AG08395 (cell line): ENCODE measurements around the gene TNFSF11.
"Not testable (repeated sequence)": the region's sequence is repeated elsewhere in the genome, so short reads cannot be mapped to it uniquely, and the experiment has no call there.

Experiments used
- DNase-seq: peaks from one replicate; pipeline ENCODE4 v3.0.0; 2012; ENCODE audit warnings: mixed read lengths, low spot score

TNFSF11 gene

GRCh38 chr13:42574011-42574410 lies at the start of gene TNFSF11:
TSS of gene TNFSF11 (plus strand) at chr13:42574152. CDS start at chr13:42574304, 152 bp downstream.
- DNase-seq: no peak

DNA sequence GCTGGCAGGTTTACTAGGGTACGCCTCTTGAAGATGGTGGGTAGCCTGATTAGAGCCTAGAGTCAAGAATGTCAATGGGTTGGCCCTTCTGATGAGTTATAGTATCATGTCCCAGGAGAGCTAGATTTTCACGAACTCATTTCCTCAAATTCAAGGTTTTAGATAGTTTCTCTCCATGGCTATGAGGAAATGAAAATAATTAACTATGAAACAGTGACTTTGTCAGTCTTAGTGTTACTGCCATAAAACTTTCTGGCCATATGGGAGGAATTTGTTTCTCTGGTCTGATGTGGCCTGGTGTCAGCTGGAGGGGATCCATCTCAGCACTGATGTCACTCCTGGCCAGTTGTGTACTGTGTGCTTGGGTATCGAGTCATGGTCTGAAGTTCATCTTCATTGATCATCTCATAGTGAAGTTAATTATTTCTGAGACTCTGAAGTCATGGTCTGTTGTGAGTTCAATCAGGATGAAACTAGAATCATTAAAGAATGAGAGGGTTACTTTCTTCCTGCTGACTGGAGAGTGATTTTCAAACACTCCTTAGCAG lies 49.4 kb upstream of the TNFSF11 start:
- DNase-seq: no peak

DNA sequence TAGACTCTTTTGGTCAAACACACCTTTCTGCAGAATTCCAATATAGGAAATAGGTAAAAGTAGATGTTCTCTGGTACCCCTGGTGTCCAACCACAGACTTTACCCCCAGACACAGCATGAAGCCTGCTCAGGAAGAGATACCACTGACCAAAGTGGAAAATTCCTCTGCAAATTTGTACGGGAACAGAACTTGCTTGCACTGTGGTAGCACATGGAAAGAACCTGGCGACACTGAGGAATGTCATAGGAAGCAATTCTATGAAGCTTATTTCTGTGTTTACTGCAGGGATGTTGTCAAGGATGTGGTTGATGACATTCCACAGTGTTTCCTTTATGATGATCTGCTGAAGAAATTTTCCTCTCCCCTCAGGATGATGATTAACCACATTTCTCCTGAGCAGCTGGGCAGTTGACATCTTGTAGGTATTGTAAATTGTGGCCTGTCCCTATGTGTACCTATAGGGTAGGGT lies 48.9 kb upstream of the TNFSF11 start:
- no peak for DNase-seq

- DNase-seq: no peak
Measured at GRCh38 chr13:42526276-42526675, 47.7 kb upstream of the TNFSF11 start.

GRCh38 chr13:42526804-42527203 lies 47.1 kb upstream of the TNFSF11 start:
- no peak for DNase-seq

DNA sequence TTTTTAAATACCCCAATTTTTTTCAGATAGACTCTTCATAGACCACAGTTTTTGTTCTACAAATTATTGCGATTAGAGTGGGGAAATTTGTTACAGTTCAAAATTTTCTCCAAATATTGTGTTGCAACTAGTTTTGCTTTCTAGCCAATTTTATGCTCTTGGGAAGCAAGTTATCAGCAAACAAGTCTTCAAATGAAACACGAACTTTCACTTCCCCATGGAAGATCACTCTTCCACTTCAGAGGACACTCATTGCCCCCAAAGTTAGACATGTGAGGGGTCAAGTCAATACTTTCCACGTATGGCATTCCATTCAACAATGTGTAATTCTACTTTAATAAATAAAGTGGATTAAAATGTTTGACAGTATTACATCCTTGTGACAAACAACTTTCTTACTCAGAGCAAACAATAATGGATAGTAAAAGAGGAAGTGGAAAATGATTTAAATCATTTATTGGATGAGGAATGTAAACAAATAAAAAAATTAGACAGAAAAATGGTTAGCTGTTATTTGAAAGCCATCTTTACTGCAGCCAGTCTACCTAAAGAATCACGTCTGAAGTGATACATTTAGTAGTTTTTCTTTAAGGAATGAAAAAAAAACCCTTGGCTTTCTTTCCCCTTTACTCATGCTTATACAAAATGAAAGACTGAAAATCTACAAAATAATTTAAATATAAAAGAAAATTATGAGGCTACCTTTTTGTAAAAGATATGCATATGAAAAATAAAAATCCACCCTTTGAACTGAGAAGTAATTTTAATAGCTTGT lies 41.2 kb upstream of the TNFSF11 start:
- DNase-seq: no peak

GRCh38 chr13:42533336-42533591 lies 40.7 kb upstream of the TNFSF11 start:
- DNase-seq: no peak

DNA sequence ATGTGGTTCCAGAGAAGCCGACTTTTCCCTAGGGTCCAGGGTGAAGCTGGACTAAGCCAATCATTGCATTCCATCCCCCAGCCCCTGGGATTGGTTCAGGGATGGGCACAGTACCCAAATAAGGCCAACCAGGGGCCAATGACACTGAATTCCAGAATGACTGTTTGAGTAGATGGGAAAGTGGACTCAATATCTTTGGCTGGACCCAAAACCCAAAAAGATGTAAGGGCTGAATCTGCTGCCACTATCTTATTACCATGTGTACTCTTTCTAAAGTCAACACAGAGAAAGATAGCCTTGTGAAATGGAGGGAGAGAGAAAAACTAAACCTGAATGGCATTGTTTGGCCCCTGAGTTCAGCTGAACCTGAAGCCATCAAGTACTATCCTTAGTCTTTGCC lies 39.2 kb upstream of the TNFSF11 start:
- DNase-seq: no peak

GRCh38 chr13:42538996-42539395 lies 35.0 kb upstream of the TNFSF11 start:
- no peak for DNase-seq

GRCh38 chr13:42539670-42540069 lies 34.3 kb upstream of the TNFSF11 start:
- DNase-seq: no peak

DNA sequence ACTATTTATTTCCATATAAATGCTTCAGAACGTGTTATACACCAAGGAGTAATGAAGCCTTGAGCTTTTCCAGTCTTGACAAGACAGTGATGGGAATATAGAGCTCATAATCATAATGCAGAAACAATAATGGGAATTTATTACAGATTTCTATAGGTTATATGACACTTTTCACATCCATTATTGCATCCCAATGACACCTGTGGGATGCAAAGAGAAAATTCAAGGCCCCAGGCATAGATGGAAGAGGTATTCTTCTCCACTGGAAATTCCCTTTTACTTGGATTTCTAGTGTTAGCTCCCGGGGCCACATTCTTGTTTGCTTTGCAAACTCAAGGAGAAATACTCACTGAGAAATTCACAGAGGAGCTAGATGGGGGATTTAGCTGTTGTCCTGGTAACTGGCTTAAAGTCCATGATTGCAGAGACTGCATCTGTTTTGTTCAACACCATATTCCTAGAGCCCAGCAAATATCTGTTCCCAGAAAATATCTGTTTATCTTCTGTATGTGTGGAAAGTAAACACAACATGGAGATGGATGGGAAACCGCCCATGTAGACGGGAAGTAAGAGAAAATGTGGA lies 30.6 kb upstream of the TNFSF11 start:
- DNase-seq: no peak

DNA sequence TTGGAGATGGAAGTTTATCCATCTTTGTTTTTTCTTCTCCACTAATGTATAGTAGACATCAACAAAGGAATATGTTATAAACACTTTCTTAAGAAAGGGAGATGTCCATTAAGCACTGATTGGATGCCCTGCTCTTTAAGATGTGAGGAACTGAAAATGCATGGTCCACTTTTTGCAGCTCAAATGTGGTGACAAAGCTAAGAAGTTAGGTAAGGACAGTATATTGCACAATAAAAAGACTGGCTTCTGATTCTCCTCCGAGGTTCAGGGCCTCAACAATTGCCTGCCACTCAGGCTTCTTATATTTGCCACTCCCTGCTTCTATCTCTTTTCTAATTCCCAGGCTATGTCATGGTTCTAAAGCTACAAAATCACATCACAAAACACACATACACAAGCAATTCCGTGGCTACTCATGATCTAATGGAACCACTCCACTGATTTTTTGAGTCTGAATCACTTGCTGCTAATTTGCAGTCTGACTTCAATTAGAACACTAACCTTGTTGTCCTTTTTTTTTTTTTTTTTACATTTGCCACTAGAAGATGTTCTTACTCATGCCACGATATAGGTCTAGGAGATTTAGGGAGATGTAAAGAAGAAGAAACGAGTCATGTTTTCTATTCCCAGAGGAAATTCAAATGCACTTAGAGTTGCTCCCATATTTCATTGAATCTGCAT lies 29.6 kb upstream of the TNFSF11 start:
- no peak for DNase-seq

DNA sequence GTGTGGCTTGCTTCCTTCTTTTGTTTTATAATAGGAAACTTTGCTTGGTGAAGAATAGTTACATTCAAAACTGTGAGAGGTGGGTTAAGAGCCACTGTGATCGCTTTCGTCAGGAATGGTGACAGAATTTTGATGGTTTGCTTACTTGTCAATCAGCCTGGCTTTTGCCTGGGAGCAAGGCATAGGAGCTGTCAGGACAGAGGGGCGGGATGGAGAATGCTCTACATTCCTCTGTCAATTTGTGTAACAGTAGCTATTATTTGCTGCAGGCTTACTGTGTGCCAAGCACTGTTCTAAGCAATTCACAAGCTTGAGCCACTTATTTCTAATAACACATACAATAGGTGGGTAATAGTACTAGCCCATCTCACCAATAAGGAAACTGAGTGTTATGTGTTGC lies 28.1 kb upstream of the TNFSF11 start:
- DNase-seq: no peak

- no peak for DNase-seq
Measured at GRCh38 chr13:42547612-42548011, 26.3 kb upstream of the TNFSF11 start.

DNA sequence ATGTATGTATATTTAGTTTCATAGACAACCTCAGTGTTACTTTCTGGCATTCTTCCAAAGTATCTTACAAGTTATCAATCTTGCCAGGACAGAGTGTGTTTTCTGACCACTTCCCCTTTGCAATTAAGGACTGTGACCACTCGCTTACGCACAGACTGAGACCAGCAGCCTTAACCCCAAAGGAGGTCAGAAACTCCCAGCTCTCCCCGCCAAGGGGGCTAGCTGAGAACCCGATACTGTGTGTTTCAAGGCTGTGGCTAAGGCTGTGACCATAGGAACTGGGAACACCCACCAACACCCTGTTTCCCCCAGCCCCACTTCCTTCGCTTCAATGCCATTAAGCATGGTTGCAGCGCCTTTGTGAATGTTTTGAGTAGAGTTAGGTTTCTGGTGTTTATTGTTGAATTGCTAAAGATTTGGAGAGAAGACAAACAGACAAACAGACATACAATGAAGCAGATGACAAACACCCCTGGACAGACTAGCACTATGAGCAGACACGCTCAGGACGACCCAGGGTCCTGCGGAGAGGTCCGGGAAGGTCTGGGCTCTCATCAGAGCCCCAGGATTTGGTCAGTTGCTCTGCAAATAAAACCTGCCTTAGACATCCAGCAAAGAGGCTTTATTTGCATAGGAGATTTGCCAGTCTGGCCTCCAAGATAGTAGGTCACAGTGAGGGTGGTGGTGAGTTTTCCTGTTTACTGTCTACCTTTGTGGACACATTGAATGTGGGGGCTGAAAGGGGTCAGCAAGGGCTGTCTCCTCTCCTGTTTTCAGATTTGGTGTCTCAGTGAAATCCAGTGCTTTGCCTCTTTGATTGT lies 25.0 kb upstream of the TNFSF11 start:
- no peak for DNase-seq

DNA sequence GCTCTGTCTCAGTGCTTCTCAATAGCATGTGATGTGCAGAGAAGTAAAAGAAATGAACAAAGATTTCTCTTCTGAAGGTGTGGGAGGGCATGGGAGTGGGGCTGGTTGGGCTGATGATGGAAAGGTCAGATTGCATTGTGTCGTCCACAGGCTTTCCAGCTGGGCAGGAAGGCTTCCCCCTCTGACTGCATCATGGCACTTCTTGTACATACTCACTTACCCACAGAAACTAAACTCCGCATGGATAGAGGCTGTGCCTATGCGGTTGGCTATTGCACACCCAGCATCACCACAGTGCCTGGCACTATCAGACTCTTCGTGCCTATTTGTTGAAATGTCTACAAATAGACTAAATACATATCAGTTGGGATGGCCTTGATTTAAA lies 24.4 kb upstream of the TNFSF11 start:
- DNase-seq: no peak

DNA sequence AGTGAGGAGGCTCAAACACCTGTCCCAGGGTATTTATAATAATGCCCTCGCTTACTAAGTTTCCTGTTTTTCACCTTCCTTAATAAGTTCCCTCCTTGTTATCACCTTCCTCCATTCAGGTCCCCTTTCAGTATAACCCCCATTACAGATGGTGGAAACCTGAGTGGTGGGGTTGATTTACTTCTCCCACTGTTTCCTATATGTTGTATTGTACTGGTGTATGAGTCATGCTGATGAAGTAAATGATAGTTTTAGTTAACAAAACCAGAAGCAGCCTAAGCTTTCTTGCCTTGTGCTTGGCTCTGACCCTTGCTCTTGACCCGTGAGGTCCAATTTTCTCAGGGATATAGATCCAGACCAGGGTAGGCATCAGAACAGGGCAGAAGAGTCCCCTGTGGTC lies 22.3 kb upstream of the TNFSF11 start:
- DNase-seq: no peak

GRCh38 chr13:42553098-42554046 lies 20.6 kb upstream of the TNFSF11 start:
- no peak for DNase-seq

DNA sequence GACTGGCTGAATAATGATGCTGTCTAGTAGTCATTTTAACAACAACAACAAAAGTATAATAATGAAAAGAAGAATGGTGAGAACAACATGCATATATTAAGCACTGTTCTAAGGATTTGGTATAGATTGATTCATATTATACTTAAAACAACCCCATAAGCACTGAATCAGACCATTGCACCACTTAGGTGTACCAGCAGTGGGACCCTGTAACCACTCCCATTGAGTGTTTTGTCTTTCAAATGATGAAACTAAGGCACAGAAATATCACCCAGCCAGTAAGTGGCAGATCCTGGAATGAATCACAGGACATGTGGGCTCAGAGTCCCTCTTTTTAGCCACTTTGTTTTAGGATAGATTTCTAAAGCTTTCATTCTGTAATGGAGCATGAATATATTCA lies 14.9 kb upstream of the TNFSF11 start:
- DNase-seq: no peak

GRCh38 chr13:42559573-42560218 lies 14.3 kb upstream of the TNFSF11 start:
- not testable (repeated sequence) for DNase-seq

GRCh38 chr13:42560320-42560719 lies 13.6 kb upstream of the TNFSF11 start:
- DNase-seq: not testable (repeated sequence)
